ENCODE data around the gene C10orf95. TPM values are rescaled to one million over a fixed set of nuclear protein-coding genes. Genes with fewer than 3 reads are reported as not detected.

Gene C10orf95
- total RNA-seq, 1 donor, result not detected

- Histone ChIP-seq H3K4me3 (ENCODE audit: insufficient read depth, low read length) (no peak overlapping the region), H3K27me3 (ENCODE audit: insufficient read depth, low read length) (no peaks in the 10 kb centered on the region), H4K20me1 (ENCODE audit: insufficient read depth, low read length) (peaks cover 41% of the 10 kb centered on the region), H2AFZ (ENCODE audit: low read length) (no peak overlapping the region), H3K9me3 (ENCODE audit: low read depth, low read length) (no peaks in the 10 kb centered on the region), H3K79me2 (ENCODE audit: insufficient read depth, low read length) (peaks cover 85% of the 10 kb centered on the region), H3K4me2 (ENCODE audit: insufficient read depth, low read length) (no peak overlapping the region), H3K27ac (ENCODE audit: low read depth, low read length) (no peak overlapping the region), H3K36me3 (ENCODE audit: insufficient read depth, low read length) (peaks cover 17% of the 10 kb centered on the region), H3K4me1 (ENCODE audit: insufficient read depth, low read length) (no peaks in the 10 kb centered on the region)
- no peak for TF ChIP-seq CTCF (IDR thresholded peaks at IDR 0.05; ENCODE audit: extremely low read depth, low read depth, low read length)
- no peak for DNase-seq (ENCODE audit: insufficient read length, low spot score, missing footprints)
Measured at GRCh38 chr10:102493771-102494170, 42.4 kb upstream of the C10orf95 start.

GRCh38 chr10:102492983-102493382, 41.6 kb upstream of the C10orf95 start:
- peaks cover 85% of the 10 kb centered on the region for H3K79me2 ChIP-seq (ENCODE audit: insufficient read depth, low read length)
- H3K27me3 ChIP-seq (ENCODE audit: insufficient read depth, low read length), result no peaks in the 10 kb centered on the region
- H3K4me2 ChIP-seq (ENCODE audit: insufficient read depth, low read length), result no peak overlapping the region
- DNase-seq (ENCODE audit: insufficient read length, low spot score, missing footprints), result no peak
- TF ChIP-seq CTCF (IDR thresholded peaks at IDR 0.05; ENCODE audit: extremely low read depth, low read depth, low read length), result no peak
- H3K36me3 ChIP-seq (ENCODE audit: insufficient read depth, low read length), result peaks cover 25% of the 10 kb centered on the region
- H3K9me3 ChIP-seq (ENCODE audit: low read depth, low read length), result no peaks in the 10 kb centered on the region
- no peak overlapping the region for H2AFZ ChIP-seq (ENCODE audit: low read length)
- H4K20me1 ChIP-seq (ENCODE audit: insufficient read depth, low read length), result peaks cover 41% of the 10 kb centered on the region
- no peak overlapping the region for H3K4me3 ChIP-seq (ENCODE audit: insufficient read depth, low read length)
- H3K4me1 ChIP-seq (ENCODE audit: insufficient read depth, low read length), result no peaks in the 10 kb centered on the region
- no peak overlapping the region for H3K27ac ChIP-seq (ENCODE audit: low read depth, low read length)

GRCh38 chr10:102492344-102492939, 41.1 kb upstream of the C10orf95 start:
- Histone ChIP-seq H3K27me3 (ENCODE audit: insufficient read depth, low read length) (no peaks in the 10 kb centered on the region), H3K4me2 (ENCODE audit: insufficient read depth, low read length) (no peak overlapping the region), H2AFZ (ENCODE audit: low read length) (no peak overlapping the region), H3K79me2 (ENCODE audit: insufficient read depth, low read length) (peaks cover 81% of the 10 kb centered on the region), H3K4me3 (ENCODE audit: insufficient read depth, low read length) (no peak overlapping the region), H3K27ac (ENCODE audit: low read depth, low read length) (no peak overlapping the region), H4K20me1 (ENCODE audit: insufficient read depth, low read length) (peaks cover 38% of the 10 kb centered on the region), H3K9me3 (ENCODE audit: low read depth, low read length) (no peaks in the 10 kb centered on the region), H3K4me1 (ENCODE audit: insufficient read depth, low read length) (no peaks in the 10 kb centered on the region), H3K36me3 (ENCODE audit: insufficient read depth, low read length) (peaks cover 28% of the 10 kb centered on the region)
- no peak for TF ChIP-seq CTCF (IDR thresholded peaks at IDR 0.05; ENCODE audit: extremely low read depth, low read depth, low read length)
- DNase-seq (ENCODE audit: insufficient read length, low spot score, missing footprints), result no peak

- H3K4me1 ChIP-seq (ENCODE audit: insufficient read depth, low read length), result no peaks in the 10 kb centered on the region
- peaks cover 68% of the 10 kb centered on the region for H3K79me2 ChIP-seq (ENCODE audit: insufficient read depth, low read length)
- no peak overlapping the region for H3K27ac ChIP-seq (ENCODE audit: low read depth, low read length)
- H2AFZ ChIP-seq (ENCODE audit: low read length), result no peak overlapping the region
- H3K4me3 ChIP-seq (ENCODE audit: insufficient read depth, low read length), result no peak overlapping the region
- H4K20me1 ChIP-seq (ENCODE audit: insufficient read depth, low read length), result peaks cover 28% of the 10 kb centered on the region
- DNase-seq (ENCODE audit: insufficient read length, low spot score, missing footprints), result no peak
- H3K27me3 ChIP-seq (ENCODE audit: insufficient read depth, low read length), result no peaks in the 10 kb centered on the region
- H3K4me2 ChIP-seq (ENCODE audit: insufficient read depth, low read length), result no peak overlapping the region
- H3K36me3 ChIP-seq (ENCODE audit: insufficient read depth, low read length), result peaks cover 39% of the 10 kb centered on the region
- TF ChIP-seq CTCF (IDR thresholded peaks at IDR 0.05; ENCODE audit: extremely low read depth, low read depth, low read length), result no peak
- H3K9me3 ChIP-seq (ENCODE audit: low read depth, low read length), result no peaks in the 10 kb centered on the region
Measured at GRCh38 chr10:102491136-102491535, 39.8 kb upstream of the C10orf95 start.
